Measurements from ENCODE around the gene KSR2.
"Not testable (repeated sequence)": the region's sequence is repeated elsewhere in the genome, so short reads cannot be mapped to it uniquely, and the experiment has no call there.

The KSR2 gene

GRCh38 chr12:117857139-117857538 lies 111.7 kb downstream of the KSR2 start:
- DNase-seq: not testable (repeated sequence)

GRCh38 chr12:117855165-117855564 lies 113.6 kb downstream of the KSR2 start:
- DNase-seq: no peak

- DNase-seq: peak; percentile 44
Observed at GRCh38 chr12:117854339-117855012, 114.3 kb downstream of the KSR2 start.

GRCh38 chr12:117853600-117853999 lies 115.2 kb downstream of the KSR2 start:
- DNase-seq: no peak

GRCh38 chr12:117850048-117850447 lies 118.7 kb downstream of the KSR2 start:
- DNase-seq: peak; percentile 60

GRCh38 chr12:117847371-117847770 lies 121.4 kb downstream of the KSR2 start:
- no peak for DNase-seq

- DNase-seq: no peak
Observed at GRCh38 chr12:117845271-117845904, 123.4 kb downstream of the KSR2 start.

GRCh38 chr12:117844114-117844830 lies 124.5 kb downstream of the KSR2 start:
- no peak for DNase-seq

GRCh38 chr12:117842630-117843029 lies 126.2 kb downstream of the KSR2 start:
- no peak for DNase-seq

GRCh38 chr12:117842220-117842619 lies 126.6 kb downstream of the KSR2 start:
- DNase-seq: no peak

GRCh38 chr12:117837737-117838050 lies 131.1 kb downstream of the KSR2 start:
- no peak for DNase-seq

GRCh38 chr12:117836999-117837736 lies 131.6 kb downstream of the KSR2 start:
- DNase-seq: peak; percentile 72

GRCh38 chr12:117836476-117836875 lies 132.3 kb downstream of the KSR2 start:
- no peak for DNase-seq

- no peak for DNase-seq
Observed at GRCh38 chr12:117835156-117835555, 133.6 kb downstream of the KSR2 start.

GRCh38 chr12:117832459-117833457 lies 136.0 kb downstream of the KSR2 start:
- peak; percentile 90 for DNase-seq

GRCh38 chr12:117830471-117830870 lies 138.3 kb downstream of the KSR2 start:
- peak; percentile 73 for DNase-seq

- no peak for DNase-seq
Observed at GRCh38 chr12:117829108-117829507, 139.7 kb downstream of the KSR2 start.

GRCh38 chr12:117827660-117828059 lies 141.1 kb downstream of the KSR2 start:
- DNase-seq: no peak

- no peak for DNase-seq
Observed at GRCh38 chr12:117825827-117826226, 143.0 kb downstream of the KSR2 start.

- no peak for DNase-seq
Observed at GRCh38 chr12:117821480-117822175, 147.2 kb downstream of the KSR2 start.

- DNase-seq: no peak
Observed at GRCh38 chr12:117820216-117820907, 148.4 kb downstream of the KSR2 start.

Data from fibroblast of skin of back (primary cell).